ENCODE data around the gene SLC25A17. TPM values are rescaled to one million over a fixed set of nuclear protein-coding genes. Genes with fewer than 3 reads are reported as not detected.

The SLC25A17 gene
- total and polyA plus RNA-seq, 2 donors (not counting 1 experiment from before 2014, with no cell fraction given) = 12.9 to 28.7 TPM

DNA sequence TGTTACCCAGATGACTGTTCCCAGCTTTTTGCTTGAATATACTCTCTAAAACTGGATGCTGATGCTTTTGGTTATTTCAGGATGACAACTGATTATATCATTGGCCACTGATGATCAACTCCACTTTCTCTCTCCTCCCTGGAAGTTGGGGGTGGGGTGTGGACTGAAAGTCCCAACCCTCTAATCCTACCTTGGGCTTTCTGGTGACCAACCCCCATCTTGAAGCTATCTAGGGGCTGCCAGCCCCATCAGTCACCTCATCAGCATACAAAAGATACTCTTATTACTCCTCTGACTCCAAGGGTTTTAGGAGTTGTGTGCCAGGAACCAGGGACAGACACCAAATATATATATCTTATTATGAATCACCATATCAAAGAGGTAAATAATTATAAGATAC lies 69.3 kb downstream of the SLC25A17 start:
- no peak overlapping the region for H3K4me3 ChIP-seq (replicated peaks in 1 of 4; ENCODE audit: control extremely low read depth in 1 of 4, insufficient read depth in 1 of 4, low read depth in 3 of 4, low read length in 4 of 4)
- H3K9ac ChIP-seq (ENCODE audit: insufficient read depth, low read length) = no peak overlapping the region
- H3K4me1 ChIP-seq (ENCODE audit: control insufficient read depth, extremely low read depth, insufficient read depth, low read length) = no peaks in the 10 kb centered on the region
- no peaks in the 10 kb centered on the region for H3K9me3 ChIP-seq (ENCODE audit: control insufficient read depth, insufficient read depth, low read depth, low read length)
- H3K36me3 ChIP-seq (ENCODE audit: control insufficient read depth, insufficient read depth, low read length) = no peaks in the 10 kb centered on the region
- H3K79me2 ChIP-seq (ENCODE audit: control insufficient read depth, insufficient read depth, low read length) = no peaks in the 10 kb centered on the region
- TF ChIP-seq, protein P1, sequence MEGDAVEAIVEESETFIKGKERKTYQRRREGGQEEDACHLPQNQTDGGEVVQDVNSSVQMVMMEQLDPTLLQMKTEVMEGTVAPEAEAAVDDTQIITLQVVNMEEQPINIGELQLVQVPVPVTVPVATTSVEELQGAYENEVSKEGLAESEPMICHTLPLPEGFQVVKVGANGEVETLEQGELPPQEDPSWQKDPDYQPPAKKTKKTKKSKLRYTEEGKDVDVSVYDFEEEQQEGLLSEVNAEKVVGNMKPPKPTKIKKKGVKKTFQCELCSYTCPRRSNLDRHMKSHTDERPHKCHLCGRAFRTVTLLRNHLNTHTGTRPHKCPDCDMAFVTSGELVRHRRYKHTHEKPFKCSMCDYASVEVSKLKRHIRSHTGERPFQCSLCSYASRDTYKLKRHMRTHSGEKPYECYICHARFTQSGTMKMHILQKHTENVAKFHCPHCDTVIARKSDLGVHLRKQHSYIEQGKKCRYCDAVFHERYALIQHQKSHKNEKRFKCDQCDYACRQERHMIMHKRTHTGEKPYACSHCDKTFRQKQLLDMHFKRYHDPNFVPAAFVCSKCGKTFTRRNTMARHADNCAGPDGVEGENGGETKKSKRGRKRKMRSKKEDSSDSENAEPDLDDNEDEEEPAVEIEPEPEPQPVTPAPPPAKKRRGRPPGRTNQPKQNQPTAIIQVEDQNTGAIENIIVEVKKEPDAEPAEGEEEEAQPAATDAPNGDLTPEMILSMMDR (conservative IDR thresholded peaks at IDR 0.05 in 1 of 2, IDR thresholded peaks at IDR 0.05 in 1 of 2; ENCODE audit: low read depth in 1 of 2, low read length in 2 of 2) = no peak
- no peak for TF ChIP-seq EZH2 (IDR thresholded peaks at IDR 0.05; ENCODE audit: low read length, missing control alignments)
- no peak overlapping the region for H3K27ac ChIP-seq (ENCODE audit: insufficient read depth, low read length)
- no peaks in the 10 kb centered on the region for H4K20me1 ChIP-seq (ENCODE audit: control insufficient read depth, extremely low read depth, insufficient read depth, low read length)
- H3K4me2 ChIP-seq (ENCODE audit: extremely low read depth, insufficient read depth, low read length) = no peak overlapping the region
- no peaks in the 10 kb centered on the region for H3K27me3 ChIP-seq (ENCODE audit: control insufficient read depth, insufficient read depth, low read length)
- H2AFZ ChIP-seq (ENCODE audit: low read length) = no peak overlapping the region
- DNase-seq (ENCODE audit: low read depth in 2 of 2) = no peak

DNA sequence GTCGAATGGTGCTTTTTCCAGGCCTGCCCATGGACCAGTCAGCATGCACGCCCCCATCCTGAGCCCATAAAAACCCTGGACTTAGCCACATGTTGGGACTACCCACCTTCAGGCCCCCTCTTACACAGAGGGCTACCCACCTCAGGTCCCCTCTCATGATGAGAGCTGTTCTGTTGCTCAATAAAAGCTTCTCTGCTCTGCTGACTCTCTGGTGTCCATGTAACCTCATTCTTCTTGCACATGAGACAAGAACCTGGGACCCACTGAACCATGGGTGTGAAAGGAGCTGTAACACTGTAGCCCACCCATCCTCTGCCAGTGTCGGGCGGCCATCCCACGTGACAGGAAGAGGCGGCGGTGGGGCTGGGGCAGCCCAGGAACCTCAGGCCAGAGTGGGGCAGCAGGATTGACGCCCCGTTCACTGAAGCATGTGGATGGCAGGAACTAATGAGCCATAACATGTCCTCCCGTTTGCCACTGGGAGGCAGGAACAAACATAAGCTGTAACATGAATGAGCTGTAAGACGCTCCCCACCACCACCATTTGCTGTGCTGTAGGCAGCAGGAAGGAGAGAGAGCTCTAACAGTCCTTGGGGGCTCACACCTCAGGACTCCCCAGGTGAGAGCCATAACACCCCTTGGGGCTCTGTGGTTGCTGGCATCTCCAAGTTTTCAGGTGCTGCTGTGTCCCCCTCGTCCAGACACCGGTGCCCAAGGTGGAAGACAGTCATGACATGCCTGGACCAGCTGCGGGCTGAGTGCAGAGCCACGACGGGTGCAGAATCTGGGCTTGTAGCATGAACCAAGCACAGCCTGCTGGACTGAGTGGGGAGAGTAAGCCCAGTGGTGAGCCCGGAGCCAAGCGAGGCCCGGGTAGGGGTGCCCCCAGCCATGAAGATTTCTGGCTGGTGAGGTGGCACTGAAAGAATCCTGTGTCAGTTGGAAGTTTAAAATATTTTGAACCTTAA lies 70.5 kb downstream of the SLC25A17 start:
- Histone ChIP-seq H2AFZ (ENCODE audit: low read length) (no peak overlapping the region), H3K4me3 (replicated peaks in 1 of 4; ENCODE audit: control extremely low read depth in 1 of 4, insufficient read depth in 1 of 4, low read depth in 3 of 4, low read length in 4 of 4) (no peak overlapping the region), H3K4me1 (ENCODE audit: control insufficient read depth, extremely low read depth, insufficient read depth, low read length) (no peaks in the 10 kb centered on the region), H3K9me3 (ENCODE audit: control insufficient read depth, insufficient read depth, low read depth, low read length) (no peaks in the 10 kb centered on the region), H3K4me2 (ENCODE audit: extremely low read depth, insufficient read depth, low read length) (no peak overlapping the region), H3K27ac (ENCODE audit: insufficient read depth, low read length) (no peak overlapping the region), H3K27me3 (ENCODE audit: control insufficient read depth, insufficient read depth, low read length) (no peaks in the 10 kb centered on the region), H4K20me1 (ENCODE audit: control insufficient read depth, extremely low read depth, insufficient read depth, low read length) (no peaks in the 10 kb centered on the region), H3K9ac (ENCODE audit: insufficient read depth, low read length) (no peak overlapping the region), H3K36me3 (ENCODE audit: control insufficient read depth, insufficient read depth, low read length) (no peaks in the 10 kb centered on the region), H3K79me2 (ENCODE audit: control insufficient read depth, insufficient read depth, low read length) (no peaks in the 10 kb centered on the region)
- no peak for TF ChIP-seq EZH2 (IDR thresholded peaks at IDR 0.05; ENCODE audit: low read length, missing control alignments)
- TF ChIP-seq, protein P1 (conservative IDR thresholded peaks at IDR 0.05 in 1 of 2, IDR thresholded peaks at IDR 0.05 in 1 of 2; ENCODE audit: low read depth in 1 of 2, low read length in 2 of 2) = no peak
- DNase-seq (ENCODE audit: low read depth in 2 of 2) = no peak

- no peaks in the 10 kb centered on the region for H3K36me3 ChIP-seq (ENCODE audit: control insufficient read depth, insufficient read depth, low read length)
- TF ChIP-seq EZH2 (IDR thresholded peaks at IDR 0.05; ENCODE audit: low read length, missing control alignments) = no peak
- TF ChIP-seq, protein P1 (conservative IDR thresholded peaks at IDR 0.05 in 1 of 2, IDR thresholded peaks at IDR 0.05 in 1 of 2; ENCODE audit: low read depth in 1 of 2, low read length in 2 of 2) = no peak
- no peaks in the 10 kb centered on the region for H3K9me3 ChIP-seq (ENCODE audit: control insufficient read depth, insufficient read depth, low read depth, low read length)
- H3K27ac ChIP-seq (ENCODE audit: insufficient read depth, low read length) = no peak overlapping the region
- no peak overlapping the region for H3K4me2 ChIP-seq (ENCODE audit: extremely low read depth, insufficient read depth, low read length)
- no peaks in the 10 kb centered on the region for H3K27me3 ChIP-seq (ENCODE audit: control insufficient read depth, insufficient read depth, low read length)
- H3K79me2 ChIP-seq (ENCODE audit: control insufficient read depth, insufficient read depth, low read length) = no peaks in the 10 kb centered on the region
- H3K4me3 ChIP-seq (replicated peaks in 1 of 4; ENCODE audit: control extremely low read depth in 1 of 4, insufficient read depth in 1 of 4, low read depth in 3 of 4, low read length in 4 of 4) = no peak overlapping the region
- no peak overlapping the region for H3K9ac ChIP-seq (ENCODE audit: insufficient read depth, low read length)
- H4K20me1 ChIP-seq (ENCODE audit: control insufficient read depth, extremely low read depth, insufficient read depth, low read length) = no peaks in the 10 kb centered on the region
- no peak overlapping the region for H2AFZ ChIP-seq (ENCODE audit: low read length)
- H3K4me1 ChIP-seq (ENCODE audit: control insufficient read depth, extremely low read depth, insufficient read depth, low read length) = no peaks in the 10 kb centered on the region
- DNase-seq (ENCODE audit: low read depth in 2 of 2) = no peak
Observed at GRCh38 chr22:40747361-40747760, 71.8 kb downstream of the SLC25A17 start.

Data from fibroblast of lung (primary cell).